Stimulated activated CD4-positive, alpha-beta T cell treated with anti-CD3 and anti-CD28 coated beads, Interleukin-15, amount 100 ng/mL, for 48 hours (primary cell): Measurements from ENCODE around the gene FAM50B.
"Not testable (repeated sequence)": the region's sequence is repeated elsewhere in the genome, so short reads cannot be mapped to it uniquely, and the experiment has no call there.

Experiments
- DNase-seq, 2 donors: peaks; one replicate each; pipeline ENCODE4 v3.0.0-alpha.2; 2020; ENCODE audit warnings: low read depth in 2 of 2

FAM50B gene

DNA sequence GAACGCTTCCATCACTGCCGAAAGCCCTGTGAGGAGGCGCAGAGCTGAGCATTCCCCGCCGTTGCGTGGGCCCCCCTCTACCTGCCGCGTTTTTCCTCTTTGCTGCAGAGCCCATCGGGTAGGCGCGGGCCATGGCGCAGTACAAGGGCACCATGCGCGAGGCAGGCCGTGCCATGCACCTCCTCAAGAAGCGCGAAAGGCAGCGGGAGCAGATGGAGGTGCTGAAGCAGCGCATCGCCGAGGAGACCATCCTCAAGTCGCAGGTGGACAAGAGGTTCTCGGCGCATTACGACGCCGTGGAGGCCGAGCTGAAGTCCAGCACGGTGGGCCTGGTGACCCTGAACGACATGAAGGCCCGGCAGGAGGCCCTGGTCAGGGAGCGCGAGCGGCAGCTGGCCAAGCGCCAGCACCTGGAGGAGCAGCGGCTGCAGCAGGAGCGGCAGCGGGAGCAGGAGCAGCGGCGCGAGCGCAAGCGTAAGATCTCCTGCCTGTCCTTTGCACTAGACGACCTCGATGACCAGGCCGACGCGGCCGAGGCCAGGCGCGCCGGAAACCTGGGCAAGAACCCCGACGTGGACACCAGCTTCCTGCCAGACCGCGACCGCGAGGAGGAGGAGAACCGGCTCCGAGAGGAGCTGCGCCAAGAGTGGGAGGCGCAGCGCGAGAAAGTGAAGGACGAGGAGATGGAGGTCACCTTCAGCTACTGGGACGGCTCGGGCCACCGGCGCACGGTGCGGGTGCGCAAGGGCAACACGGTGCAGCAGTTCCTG lies 693 bp downstream of the FAM50B start:
- no peak for DNase-seq

DNA sequence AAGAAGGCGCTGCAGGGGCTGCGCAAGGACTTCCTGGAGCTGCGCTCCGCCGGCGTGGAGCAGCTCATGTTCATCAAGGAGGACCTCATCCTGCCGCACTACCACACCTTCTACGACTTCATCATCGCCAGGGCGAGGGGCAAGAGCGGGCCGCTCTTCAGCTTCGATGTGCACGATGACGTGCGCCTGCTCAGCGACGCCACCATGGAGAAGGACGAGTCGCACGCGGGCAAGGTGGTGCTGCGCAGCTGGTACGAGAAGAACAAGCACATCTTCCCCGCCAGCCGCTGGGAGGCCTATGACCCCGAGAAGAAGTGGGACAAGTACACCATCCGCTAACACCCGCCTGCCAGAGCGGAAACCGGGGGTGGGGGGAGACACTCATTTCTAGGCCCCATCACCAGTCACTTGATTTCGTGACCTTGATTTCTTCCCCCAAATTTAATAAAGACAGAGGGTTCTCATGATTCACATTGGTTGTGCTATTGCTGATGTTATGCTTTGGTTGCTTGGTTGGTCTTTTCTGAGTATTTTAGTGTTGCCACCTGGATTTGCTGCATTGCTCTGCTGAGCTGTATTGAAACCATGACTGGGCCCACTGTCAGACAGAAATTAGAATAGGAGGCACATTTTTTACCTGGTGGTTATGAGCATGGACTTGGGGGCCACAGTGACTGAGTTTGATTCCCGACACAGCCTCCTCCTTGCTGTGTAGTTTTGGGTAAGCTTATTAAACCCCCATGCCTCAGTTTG lies 1.5 kb downstream of the FAM50B start:
- DNase-seq, result peak; percentile 51 to 55

DNA sequence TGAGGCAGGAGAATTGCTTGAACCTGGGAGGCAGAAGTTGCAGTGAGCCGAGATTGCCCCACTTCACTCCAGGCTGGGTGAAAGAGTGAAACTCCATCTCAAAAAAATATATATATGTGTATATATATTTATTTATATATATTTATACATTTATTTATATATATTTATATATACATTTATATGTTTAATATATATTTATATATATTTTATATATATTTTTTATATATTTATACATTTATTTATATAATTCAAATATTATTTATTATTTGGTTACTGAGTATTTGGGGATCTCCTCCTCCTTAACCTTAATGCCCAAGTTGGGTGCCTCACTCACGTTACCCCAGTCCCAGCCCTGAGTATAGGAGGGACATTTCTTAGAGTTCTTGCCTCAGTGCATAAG lies 2.7 kb downstream of the FAM50B start:
- no peak for DNase-seq

DNA sequence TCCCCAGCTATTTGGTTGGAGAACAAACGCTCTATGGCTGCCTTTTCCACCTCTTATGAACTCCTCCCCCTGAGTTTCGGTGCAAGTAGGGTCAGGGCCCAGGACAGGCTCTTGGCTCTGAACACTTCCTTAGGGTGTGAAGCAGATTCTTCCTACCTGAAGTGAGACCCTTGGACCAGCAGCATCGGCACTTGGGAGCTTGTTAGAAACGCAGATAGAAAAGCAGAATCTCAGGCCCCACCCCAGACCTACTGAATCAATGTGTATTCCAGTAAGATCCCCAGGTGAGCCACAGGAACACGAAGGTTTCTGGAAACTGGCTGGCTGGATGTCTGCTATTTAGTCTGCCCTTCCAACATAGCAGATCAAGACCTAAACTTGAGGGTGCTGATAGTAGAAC lies 3.2 kb downstream of the FAM50B start:
- no peak for DNase-seq

DNA sequence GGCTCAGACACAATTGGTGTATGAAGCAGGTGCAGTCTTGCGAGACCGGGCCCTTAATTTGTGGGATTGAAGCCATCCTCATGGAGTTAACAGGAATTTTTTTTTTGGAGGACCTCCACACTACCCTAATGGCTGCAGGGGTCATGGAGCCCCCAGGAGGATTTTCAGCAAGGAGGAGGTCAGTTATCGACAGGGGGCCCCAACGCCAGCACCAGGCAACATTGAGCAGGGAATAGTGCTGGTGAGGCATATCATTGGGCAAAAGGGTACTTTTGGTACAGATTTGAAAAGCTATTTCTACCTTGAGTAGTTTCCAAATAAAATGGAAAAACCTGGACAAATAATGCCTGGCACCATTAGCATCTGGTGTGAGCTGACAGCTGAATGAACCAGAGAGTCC lies 6.7 kb downstream of the FAM50B start:
- DNase-seq, result no peak

DNA sequence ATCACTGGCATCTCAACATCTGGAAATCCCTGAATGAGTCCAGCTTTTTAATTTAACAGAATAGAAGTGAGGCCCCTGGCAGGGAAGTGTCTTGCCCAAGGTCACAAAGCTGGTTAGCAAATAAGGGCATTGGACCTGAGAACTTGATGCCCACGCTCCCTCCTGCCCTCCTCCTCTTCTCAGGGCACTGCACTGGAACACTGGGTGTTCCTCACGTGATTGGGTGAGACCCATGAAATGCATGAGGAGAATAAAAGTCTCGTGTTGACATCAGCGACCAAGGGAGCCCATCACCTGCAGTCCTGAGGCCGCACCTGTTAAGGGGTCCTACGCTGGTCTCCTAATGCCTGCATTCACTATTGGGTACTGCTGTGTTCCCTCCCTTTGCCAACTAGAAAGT lies 7.4 kb downstream of the FAM50B start:
- no peak for DNase-seq

DNA sequence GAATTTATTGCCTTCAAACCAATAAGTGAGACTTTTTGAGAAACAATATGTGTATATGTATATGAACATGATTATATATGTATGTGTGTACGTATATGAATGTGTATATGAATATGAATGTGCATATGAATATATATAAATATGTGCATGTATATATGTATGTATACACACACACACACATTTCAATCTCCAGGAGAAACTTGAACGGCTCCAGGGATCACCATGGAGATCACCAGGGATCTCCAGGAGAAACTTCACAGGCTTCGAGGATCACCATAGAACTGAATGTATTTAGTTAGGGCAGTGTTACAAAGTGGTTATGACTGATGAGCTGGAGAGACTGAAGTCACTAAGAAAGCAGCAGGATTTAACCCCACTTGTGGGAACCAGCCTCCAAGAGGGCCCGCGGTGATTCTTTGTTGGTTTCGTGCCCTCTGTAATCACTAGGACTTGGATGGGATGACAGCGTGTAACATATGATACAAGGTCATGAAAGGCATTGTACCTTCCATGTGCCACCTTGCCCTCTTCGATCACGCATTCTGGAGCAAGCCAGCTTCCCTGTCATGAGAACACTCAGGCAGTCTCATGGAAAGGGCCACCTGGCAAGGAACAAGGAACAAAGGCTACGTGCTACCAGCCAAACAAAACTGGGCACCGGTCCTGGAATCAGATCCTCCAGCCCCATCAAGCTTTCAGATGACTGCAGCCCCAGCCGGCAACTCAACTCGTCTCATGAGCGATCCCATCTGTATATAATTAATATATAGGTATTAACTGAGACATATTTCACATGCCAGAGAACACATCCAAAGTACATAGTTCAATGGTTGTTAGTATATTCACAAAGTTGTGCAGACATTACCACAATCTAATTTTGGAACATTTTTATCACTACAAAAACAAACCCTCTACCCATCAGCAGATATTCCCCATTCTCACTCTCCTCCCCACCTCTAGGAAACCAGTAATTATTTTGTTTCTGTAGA lies 8.6 kb downstream of the FAM50B start:
- DNase-seq, result no peak

DNA sequence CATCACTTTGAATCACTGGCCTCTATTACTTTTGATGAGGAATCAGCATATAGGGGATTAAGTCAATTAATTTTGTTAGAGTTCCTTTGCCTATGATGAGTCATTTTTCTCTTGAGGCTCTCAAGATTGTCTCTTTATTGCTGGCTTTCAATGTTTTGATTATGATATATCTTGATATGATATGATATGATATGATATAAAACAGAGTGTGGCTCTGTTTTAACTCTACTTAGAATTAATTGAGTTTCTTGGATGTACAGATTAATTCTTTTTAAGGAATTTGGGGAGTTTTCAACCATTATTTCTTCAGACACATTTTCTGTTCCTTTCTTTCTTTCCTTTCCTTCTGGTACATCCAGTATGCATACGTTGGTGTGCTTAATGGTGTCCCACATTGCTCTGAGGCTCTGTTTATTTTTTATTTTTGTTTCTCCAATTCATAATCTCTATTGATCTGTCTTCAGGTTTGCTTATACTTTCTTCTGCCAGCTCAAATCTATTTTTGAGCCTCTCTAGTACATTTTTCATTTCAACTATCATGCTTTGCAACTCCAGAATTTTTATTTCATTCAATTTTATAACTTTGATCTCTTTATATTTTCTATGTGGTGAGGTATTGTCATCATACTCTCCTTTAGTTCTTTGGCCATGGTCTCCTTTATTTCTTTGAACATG lies 10.8 kb downstream of the FAM50B start:
- no peak for DNase-seq

DNA sequence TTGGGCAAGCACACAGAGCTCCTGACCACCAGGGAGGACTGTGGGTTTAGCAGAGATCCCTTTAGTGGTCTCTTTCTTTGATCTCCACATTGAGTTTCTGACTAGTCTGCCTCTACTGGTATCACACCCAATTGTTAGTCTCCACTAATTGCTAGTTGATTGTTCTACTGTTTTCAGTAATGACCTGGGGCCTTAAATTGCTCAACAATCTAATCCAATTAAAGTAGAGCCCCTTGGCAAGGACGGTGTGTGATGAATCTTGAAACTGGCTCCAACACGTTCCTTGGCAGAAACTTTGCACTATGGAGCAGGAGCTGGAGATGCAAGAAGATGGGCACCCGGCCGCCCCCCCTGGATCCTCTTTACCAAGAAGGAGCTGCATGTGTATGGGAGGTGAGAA lies 12.3 kb downstream of the FAM50B start:
- no peak for DNase-seq

DNA sequence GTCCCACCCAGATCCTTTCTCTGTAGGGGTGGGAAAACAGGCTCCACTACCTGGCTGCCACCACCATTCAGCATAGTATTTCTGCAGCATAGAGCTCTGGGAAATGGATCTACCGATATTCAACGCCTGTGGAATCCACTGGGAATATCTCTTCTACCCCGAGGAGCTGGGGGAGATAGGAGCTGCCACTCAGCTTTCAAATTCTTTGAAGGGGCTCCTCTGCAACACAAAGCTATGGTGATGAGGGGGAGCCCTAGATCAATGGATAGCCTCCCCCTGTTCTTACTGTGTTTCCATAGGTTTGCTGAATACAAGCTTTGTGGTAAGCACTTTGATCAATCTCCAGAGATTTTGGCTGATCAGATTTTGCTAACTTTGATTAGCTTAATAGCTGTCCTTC lies 12.9 kb downstream of the FAM50B start:
- DNase-seq, result no peak

DNA sequence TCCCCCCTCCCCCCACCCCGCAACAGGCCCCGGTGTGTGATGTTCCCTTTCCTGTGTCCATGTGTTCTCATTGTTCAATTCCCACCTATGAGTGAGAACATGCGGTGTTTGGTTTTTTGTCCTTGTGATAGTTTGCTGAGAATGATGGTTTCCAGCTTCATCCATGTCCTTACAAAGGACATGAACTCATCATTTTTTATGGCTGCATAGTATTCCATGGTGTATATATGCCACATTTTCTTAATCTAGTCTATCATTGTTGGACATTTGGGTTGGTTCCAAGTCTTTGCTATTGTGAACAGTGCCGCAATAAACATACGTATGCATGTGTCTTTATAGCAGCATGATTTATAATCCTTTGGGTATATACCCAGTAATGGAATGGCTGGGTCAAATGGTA lies 14.1 kb downstream of the FAM50B start:
- not testable (repeated sequence) for DNase-seq

DNA sequence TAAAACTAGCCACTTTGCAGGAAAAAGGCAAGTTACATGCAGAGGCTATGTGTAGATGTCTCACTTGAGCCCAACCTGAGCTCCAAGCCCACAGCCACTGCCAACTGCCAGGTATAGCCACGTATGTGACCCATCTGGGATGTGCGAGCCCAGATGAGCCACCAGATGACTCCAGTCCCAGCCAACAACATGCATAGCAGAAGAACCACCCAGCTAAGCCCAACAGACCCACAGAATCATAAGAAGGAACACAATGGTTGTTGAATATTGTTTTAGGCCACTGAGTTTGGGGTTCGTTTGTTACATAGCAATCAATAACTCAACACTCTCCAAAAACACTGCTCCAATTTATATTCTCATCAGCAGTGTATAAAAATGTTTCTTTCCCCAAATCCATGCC lies 16.3 kb downstream of the FAM50B start:
- DNase-seq, result no peak

DNA sequence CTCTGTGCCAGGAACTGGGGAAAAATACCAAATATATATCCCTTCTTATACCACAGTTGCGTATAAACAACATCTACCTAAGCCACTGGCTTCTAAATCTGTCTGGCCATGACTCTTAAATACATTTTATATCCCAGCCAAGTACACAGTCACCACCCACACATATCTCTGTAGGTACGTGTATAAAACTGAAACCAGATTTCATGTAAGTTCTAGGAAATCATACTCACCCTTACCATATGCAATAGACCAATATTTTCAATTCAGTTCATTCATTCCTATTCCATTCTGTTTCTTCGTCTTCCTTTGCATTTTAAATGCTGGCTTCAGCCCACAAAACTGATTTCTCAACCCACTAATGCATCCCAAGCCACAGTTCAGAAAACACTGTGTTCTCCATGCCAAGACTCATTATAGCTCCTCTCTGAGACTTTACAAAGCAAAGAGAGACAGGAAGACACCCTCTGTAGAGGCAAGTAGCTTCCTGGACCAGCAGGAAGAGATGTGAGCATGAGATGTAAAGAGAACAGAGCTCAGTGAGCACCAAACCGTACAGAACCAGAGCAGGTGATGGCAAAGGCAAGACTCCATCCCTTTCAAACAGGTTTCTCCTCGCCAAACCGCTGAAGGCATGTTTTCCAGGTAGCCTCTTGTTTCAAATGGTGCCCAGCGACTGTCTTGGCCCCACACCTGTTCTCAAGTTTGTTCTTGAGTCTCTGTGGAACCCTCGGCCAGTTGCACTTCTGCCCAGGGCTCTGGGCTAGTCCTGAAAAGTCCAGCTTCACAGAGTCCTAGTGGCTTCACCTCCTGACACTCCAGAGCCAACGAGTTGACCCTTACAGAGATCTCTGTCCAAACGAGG lies 18.7 kb downstream of the FAM50B start:
- no peak for DNase-seq

DNA sequence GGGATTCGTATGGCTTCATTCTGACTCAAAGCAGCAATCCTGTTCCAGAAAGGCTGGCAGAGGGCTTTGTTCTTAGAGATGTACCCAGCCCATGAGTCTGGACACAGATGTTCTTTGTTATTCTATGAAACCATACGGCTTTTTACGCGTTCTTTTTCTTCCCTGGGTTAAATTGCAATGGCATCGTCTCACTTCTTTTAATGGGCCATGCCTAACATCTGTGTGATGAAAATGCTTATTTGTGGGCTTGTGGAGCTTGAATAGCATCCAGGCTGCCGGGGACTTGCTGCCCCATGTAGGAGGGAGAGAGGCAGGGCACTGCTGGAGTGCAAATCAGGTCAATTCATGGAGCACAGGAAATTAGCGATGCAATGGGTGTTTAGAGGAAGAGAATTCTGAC lies 19.4 kb downstream of the FAM50B start:
- DNase-seq, result no peak

DNA sequence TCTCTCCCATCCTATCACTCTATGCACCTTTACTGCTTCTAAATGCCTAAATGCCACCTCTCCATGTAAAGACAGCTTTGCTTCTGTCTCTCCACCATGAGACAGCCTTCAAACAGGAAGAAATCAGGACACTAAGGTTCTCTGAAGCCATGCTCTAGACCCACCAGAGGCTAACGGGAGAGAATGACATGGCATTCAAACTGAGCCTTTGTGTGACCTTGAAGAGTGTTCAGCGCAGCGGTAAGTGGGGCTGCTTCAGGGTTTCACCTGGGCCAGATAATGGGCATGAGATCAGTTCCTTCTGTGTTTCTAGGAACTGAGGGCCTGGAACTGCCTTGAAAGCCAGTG lies 20.1 kb downstream of the FAM50B start:
- DNase-seq, result no peak

DNA sequence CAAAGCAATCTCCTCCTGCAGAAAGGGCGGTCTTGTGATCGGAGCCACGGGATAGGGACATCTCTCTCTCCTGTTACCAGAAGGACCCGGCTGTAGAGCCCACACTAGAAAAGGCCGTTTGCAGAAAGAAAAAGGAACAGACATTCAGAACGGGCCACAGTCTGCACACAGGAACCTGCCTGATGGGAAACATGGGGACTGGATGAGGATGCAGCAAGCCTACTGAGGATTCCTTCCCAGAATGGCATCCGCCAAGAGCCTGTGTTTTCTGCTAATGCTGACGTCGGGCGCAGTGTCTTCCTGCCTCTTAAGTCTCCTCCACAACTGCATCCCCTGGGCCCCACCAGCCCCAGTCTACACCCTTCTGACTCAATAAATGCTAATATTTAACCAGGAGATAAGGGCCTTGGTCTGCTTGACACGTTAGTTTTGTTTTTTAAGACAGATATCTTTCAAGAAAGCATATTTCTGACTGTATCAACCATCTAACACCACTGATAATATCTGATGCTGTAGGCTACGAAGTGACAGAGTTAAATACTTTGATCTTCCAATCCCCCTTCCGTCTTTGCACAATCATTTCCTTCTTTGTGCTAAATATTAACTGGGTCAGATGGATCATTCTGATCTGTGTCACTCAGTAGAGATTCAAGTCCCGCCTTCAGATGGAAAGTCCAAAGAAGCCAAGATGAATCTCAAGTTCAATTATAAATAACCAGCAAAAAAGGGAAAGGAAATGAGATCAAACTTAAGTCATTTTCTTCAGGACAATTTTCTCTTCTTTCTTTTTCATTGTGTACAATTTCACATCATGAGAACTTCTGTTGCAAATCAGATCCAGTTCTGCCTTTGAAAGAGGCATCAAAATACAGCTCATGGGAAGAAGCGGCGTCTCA lies 20.7 kb downstream of the FAM50B start:
- DNase-seq, result no peak

DNA sequence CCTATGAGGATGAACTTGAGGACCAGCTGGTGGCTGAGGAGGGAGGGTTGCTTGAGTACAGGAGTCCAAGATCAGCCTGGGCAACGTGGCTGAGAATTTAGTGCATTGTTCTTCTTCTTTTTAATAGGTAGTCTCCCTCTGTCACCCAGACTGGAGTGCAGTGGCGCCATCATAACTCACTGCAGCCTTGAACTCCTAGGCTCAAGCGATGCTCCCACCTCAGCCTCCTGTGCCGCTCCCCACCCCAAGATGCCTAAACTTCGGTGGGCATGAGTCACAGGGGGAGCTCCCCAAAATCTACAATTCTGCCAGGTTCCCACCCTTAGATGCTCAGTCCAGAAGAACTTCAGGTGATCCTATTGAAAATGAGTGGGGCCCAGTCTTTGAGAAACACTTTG lies 21.4 kb downstream of the FAM50B start:
- DNase-seq, result no peak

DNA sequence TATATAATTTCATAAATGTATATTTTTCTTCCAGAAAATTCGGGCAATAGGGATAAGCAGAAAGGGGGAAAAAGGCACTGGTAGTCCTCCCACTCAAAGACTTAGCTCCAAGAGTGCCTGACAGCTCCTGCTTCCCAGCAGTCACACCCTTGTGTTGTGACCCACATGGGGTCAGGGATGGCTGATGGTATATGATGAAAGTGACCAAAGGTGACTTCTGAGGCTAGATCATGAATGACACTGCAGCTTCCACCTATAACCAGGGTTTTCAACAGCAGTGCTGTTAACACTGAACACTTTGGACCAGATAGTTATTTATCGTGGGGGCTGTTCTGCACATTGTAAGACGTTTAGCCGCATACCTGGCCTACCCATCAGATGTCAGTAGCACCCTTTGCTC lies 22.3 kb downstream of the FAM50B start:
- no peak for DNase-seq

DNA sequence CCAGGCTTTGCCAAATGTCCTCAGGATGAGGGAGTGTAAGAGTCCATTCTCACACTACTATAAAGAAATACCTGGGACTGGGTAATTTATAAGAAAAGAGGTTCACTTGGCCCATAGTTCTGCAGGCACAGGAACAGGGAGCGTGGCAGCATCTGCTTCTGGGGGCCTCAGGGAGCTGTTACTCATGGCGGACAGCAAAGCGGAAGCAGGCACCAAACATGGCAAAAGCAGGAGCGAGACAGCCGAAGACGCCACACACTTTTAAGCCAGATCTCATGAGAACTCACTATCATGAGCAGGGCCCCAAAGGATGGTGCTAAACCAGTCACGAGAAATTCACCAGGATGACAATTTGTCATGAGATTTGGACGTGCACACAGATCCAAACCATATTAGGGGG lies 22.8 kb downstream of the FAM50B start:
- no peak for DNase-seq

DNA sequence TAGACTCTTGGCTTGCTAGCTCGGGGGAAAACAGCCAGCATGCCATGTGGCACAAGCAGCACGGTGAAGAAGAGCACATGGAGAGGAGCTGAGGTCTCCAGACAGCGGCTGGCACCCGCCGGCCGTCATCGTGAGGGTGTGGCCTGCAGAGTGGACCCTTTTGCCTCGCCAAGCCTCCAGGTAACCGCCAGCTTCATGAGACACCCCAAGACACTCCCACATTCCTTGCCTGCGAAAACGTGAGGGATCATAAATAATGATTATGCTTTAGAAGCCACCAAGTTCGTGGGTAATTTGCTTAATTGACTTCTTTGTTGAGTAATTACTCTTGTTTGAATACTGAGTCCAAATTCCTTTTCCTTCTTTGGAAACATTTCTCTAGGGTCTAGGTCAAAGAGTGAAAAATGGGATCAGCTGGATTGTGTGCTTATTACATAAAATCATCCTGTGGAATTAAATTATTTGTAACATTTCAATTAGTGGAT lies 23.2 kb downstream of the FAM50B start:
- DNase-seq, result no peak
